Breast epithelium (tissue), 3 donors: ENCODE measurements around the gene ATAD3B.

Source experiments
- CTCF ChIP-seq, 3 donors: fragments of 450-650 bp; IDR thresholded peaks; one replicate each; pipeline ENCODE4 v1.5.1; 2016 to 2017; ENCODE audit warnings: antibody characterized with exemption in 3 of 3, mild to moderate bottlenecking in 3 of 3, moderate library complexity in 3 of 3
- POLR2A ChIP-seq: fragments of 450-650 bp; IDR thresholded peaks from one replicate; pipeline ENCODE4 v1.6.1; 2016; ENCODE audit warnings: antibody characterized with exemption, mild to moderate bottlenecking, moderate library complexity
- POLR2AphosphoS5 ChIP-seq, 3 donors: sonication (generic); formaldehyde crosslinking; IDR thresholded peaks; one replicate each; pipeline ENCODE4 v1.6.1; 2017; ENCODE audit warnings: antibody characterized with exemption in 3 of 3

GRCh38 chr1:1431845-1432273, 39.7 kb upstream of the ATAD3B start:
- TF ChIP-seq POLR2A (no peak), CTCF (IDR thresholded peaks at IDR 0.05) (no peak), POLR2AphosphoS5 (IDR thresholded peaks at IDR 0.05) (no peak)
